Stimulated activated CD8-positive, alpha-beta memory T cell treated with anti-CD3 and anti-CD28 coated beads, Interleukin-4, amount 100 ng/mL, for 24 hours (primary cell): ENCODE measurements around the gene AFF4.

Experiments
- DNase-seq: peaks from one replicate; pipeline ENCODE4 v3.0.0-alpha.2; 2020; ENCODE audit warnings: low read depth

The AFF4 gene

GRCh38 chr5:132889501-132889900 is 73.9 kb downstream of the AFF4 start:
- DNase-seq: no peak

- no peak for DNase-seq
Observed at GRCh38 chr5:132887283-132887682, 76.2 kb downstream of the AFF4 start.

DNA sequence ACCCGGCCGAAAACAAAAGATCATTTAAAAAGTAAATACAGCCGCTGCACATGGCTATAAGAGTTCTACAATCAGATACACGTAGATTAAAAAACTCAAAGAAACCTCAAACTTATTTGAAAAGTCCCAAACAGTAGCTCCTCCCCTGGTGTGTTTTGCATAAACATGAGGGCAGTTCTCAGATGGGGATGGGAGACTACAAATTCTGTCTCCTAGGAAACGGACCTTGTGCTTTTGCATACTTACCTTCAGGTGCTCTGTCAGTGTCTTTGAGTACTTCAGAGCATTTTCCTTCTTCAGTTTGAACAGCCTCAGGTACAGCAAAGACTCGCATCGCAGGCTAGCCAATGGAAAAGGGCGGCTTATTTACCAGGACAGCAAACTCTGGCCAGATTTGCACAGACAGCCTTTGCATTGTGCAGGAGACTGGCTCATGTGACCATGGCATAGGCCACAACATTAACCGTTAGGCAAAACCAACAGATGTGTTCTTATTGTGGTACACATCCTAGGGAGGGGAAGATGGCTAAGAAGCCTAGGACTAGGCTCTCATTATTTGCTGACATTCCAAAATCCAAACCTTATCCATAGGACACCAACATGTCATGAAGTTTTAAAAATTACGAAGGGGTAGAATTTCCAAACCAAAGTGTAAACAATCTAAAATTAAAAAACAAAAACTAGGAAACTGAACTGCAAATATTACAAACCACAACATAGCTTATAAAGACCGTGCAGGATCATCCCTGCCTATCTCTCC is 77.2 kb downstream of the AFF4 start:
- DNase-seq: no peak

DNA sequence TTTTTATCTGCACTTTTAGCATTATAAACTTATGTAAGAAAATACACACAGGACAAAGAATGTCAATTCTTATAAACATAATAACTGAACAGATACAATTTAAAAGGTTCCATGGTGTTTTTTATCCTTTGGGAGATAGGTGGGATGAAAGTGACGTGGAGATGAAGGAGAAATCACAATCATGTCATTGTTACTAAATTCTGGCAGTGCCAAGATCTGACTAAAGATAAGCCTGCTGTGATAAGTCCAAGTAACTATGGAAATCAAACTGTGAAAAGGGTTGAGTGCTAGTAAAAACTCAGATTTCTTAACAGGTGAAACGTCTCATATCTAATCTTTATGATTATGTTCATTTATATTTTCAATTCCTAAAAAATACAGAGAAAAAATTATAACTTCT is 78.9 kb downstream of the AFF4 start:
- DNase-seq: no peak

- DNase-seq: no peak
Observed at GRCh38 chr5:132883261-132883834, 80.1 kb downstream of the AFF4 start.

DNA sequence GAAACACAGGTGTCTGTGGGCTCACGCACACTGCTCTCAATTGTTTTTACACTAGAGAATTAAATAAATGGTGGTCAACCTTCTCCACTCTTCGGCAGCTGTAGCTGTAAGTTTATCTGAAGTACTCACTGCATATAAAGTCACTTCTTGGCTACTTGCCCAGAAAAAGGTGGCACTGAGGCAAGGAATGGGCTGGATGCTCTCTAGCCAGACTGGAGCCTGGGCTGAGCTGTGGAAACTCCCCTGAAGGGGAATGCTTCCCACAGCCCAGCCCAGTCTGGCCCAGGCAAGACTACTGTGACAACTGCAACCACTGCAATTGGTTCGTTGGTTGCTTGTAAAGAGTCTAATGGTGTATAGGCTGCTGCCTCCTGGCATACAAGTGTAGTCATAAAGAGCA is 85.5 kb downstream of the AFF4 start:
- DNase-seq: no peak

- no peak for DNase-seq
Observed at GRCh38 chr5:132877466-132877865, 86.0 kb downstream of the AFF4 start.

- DNase-seq: no peak
Observed at GRCh38 chr5:132876020-132876759, 87.2 kb downstream of the AFF4 start.

GRCh38 chr5:132873930-132874271 is 89.5 kb downstream of the AFF4 start:
- DNase-seq: no peak

DNA sequence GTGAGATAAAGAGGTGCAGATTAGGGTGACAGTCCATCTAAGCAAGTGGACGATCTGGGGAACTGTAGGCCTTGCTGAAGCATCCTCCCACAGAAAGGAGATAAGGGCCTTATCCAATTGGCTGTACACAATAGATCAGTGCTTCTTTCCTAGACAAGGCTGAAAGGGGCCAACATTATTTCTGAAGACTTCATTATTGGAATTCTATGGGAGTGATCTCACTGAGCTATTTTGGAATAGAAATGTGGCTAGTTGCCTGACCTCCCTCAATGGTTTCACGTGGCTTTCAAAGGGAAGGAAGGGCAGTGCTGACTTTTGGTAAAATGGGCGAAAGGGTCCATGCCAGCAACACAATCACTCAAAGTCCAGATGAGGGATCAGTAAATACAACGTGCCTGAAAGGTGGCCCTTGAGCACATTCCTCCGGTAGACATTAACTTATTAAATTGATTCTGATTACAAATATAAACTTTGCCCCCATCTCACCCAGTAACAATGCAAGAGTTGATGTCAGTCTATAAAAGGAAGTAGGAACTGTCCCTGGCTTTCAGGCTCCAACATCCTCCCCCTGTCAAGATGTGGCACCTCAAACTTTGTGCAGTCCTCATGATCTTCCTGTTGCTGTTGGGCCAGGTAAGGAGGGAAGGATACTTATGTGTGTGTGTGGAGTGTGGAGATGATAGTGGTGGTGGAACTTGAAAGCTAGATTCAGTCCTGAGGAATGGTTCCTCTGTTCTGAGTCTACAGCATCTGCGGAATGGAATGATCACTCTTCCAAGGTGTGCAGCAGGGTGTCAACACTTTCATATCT is 90.1 kb downstream of the AFF4 start, which contains the start of gene LEAP2:
LEAP2 (plus strand) TSS at position 550 of the 811 bp plus-strand sequence; CDS start at position 577, 27 bp downstream.
- DNase-seq: no peak

- DNase-seq: no peak
Observed at GRCh38 chr5:132872788-132873118, 90.7 kb downstream of the AFF4 start.

DNA sequence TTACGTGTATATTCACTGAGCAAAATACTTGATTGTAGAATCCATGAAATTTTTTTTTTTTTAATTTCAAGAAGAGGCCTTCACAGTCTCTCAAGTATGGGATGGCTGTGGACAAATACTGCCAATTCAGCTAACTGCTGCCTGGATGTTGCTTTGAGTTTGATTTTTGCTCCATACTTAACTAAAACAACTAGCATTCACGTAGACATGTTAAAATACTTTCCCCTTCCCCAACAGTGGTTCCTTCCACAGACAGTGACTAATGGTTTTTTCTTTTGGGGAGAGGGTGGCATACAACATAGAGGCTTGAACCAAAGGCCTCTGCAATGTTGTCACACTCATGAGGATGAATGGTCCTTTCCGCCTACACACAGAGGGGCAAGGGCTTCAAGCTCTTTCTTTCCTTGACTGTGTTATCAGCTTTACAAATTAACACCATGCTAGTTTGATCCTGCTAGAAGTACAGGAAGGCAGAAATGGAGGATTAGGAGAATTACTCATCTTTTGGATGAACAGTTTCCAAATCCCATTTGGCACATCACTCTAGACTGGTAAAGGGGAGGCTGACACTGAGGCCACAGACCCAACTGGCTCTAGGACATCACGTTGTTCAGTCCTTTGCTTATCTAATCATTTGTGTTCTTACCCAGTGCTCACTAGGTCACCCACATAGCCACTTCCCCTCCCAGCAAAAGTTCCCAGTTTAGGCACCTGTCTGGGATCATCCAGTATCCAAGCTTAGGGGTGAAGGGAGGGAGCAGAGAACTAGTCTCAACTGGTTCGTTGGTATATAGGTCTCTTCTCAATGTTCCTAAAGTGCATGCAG is 91.8 kb downstream of the AFF4 start:
- DNase-seq: no peak

DNA sequence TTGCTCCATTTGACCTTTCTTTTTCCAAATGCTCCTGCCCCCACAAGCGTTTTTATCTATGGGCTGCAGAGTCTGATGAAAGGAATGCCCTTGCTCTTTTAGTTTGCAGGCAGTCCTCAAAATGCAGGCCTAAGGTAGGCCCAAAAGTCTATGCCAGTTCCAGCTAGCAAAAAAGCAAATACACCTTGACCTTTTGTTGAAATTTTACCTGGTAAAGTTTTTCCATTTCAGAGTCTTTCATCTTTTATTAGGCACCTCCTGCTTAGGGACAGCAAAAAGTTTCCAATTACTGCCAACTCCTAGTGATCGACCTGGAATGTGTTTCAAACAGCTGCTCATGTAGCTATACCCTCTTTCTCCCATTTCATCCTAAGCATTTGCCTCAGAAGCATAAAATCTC is 92.6 kb downstream of the AFF4 start:
- DNase-seq: no peak

DNA sequence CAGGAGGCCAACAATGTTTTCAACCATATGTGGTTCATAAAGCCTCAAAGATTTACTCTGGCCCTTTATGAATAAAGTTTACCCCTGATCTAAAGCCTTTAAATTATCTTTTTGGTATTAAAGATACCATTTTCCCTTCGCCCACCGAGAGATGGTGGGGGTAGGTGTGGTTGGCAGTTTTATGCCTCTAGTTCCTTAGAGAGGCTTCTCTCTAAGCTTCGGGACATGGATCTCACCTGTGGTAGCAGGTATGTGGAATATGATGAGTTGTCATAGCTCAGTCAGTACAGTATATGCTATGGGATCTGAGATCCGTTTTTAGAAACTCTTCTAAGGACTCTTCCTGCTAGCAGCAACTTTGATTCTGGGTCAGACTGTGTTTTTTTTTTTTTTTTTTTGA is 94.7 kb downstream of the AFF4 start:
- DNase-seq: no peak

DNA sequence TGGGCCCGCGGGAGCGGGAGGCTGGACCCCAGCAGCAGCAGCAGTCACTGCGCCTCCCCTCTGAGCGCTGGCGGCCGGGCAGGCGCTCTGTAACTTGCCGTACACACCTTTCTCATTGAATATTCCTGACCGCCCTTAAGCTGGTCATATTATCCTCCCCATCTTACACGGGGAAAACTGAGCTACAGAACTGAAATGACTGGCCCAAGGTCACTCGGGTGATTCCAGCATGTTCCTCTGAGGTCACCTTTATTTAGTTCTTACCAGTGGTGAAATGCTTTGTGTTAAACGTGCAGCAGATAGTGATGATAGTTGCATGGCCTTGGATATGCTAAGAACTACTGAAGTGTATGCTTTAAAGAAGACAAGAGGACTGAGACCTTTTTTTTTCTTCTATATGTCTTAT is 96.4 kb downstream of the AFF4 start:
- no peak for DNase-seq

- DNase-seq: peak; percentile 79
Observed at GRCh38 chr5:132866342-132867045, 96.9 kb downstream of the AFF4 start, which contains the start of the genes GDF9 and UQCRQ. Gene GDF9 (minus strand): TSS chr5:132866469. CDS start chr5:132864533, 1,936 bp downstream. Gene UQCRQ (plus strand): TSS chr5:132866642. CDS start chr5:132866882, 240 bp downstream.

DNA sequence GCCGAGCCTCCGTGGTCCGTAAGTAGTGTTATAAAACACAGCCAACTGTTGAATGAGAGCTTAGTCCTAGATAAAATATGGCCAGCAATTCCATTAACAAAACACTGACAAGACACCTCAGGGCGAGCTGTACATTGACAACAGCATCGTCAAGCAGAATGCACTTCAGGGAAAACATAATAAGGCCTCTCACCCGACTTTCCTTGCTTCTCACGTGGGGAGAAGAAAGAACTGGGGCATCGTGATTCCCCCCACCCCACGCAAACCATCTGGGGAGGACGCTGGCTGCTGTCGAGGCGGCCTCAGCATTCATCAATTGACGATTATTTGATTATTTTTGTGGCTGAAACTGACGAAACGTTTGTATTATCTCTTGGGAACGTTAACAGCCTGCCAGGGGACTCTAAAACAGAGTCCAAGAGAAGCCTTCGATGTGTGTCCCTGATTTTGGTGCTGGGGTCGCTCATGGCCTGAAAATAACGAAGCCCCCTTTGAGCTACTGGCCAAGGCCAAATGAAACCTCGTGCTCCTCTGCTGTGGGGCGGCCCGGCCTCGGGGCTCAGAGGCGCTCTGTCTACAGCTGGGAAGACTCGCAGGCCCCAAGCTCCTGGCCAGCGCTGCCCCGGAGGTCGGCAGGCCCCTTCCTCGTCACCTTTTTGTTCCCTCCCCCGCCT is 97.6 kb downstream of the AFF4 start:
- no peak for DNase-seq

GRCh38 chr5:132860742-132861141 is 102.7 kb downstream of the AFF4 start:
- no peak for DNase-seq

DNA sequence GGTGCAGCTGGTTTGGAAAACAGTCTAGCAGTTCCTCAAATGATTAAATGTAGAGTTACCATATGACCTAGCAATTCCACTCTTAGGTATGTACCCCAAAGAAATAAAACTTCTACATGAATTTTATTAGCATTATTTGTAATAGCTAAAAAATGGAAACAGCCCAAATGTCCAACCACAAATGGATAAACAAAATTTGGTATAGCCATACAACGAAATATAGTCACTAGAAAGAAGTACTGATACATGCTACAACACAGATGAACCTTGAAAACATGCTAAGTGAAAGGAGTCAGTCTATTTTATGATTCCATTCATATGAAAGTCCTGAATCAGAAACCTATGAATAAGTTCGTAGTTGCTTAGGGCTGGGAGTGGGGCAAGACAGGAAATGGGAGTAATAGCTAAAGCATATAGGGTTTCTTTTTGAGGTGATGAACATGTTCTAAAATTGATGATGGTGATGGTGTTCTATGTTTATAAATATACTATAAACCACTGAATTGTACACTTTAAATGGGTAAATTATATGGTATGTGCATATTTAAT is 103.5 kb downstream of the AFF4 start:
- no peak for DNase-seq

GRCh38 chr5:132856011-132856410 is 107.4 kb downstream of the AFF4 start:
- DNase-seq: no peak
